Pancreas (tissue), 10 donors: ENCODE measurements around the gene HK3. TPM values are rescaled to one million over a fixed set of nuclear protein-coding genes. Genes with fewer than 3 reads are reported as not detected.

Experiments
- ATAC-seq, 4 donors: fragments of 200-7000 bp; cut with Tn5 transposase; one replicate each; pipeline versions ENCODE4 v1.8.0 to v1.9.1; 2020; ENCODE audit warnings: mild to moderate bottlenecking in 4 of 4, moderate library complexity in 4 of 4
- DNase-seq, 6 donors: peaks; one replicate each; pipeline ENCODE4 v3.0.0-alpha.2; 2020
- FAIRE-seq: peaks from 2 replicates; lab custom pipeline; 2012; peaks lifted over from hg19 to GRCh38; lab: Jason Lieb, UNC
- H3K27ac ChIP-seq, 4 donors: fragments of 200-600 bp; sonication (generic); 1 replicate in 3 of 4; 2 replicates in 1 of 4; pipeline versions ENCODE4 v1.5.0 to v1.8.0; 2020
- H3K27me3 ChIP-seq, 4 donors: fragments of 200-600 bp; one replicate each; pipeline ENCODE4 v1.8.0; 2021
- H3K36me3 ChIP-seq, 3 donors: fragments of 200-600 bp; sonication (generic) in 1 of 3; one replicate each; pipeline versions ENCODE4 v1.5.0 to v1.8.0; 2020 to 2021
- H3K4me1 ChIP-seq, 3 donors: fragments of 200-600 bp; one replicate each; pipeline ENCODE4 v1.8.0; 2021
- H3K4me3 ChIP-seq, 4 donors: fragments of 200-600 bp; sonication (generic) in 2 of 4; one replicate each; pipeline versions ENCODE4 v1.5.0 to v1.8.0; 2020 to 2021
- H3K9me3 ChIP-seq, 4 donors: fragments of 200-600 bp; one replicate each; pipeline ENCODE4 v1.8.0; 2021
- CTCF ChIP-seq, 4 donors: fragments of 200-600 bp; sonication (generic) in 3 of 4; IDR thresholded peaks; one replicate each; pipeline versions ENCODE4 v1.5.0 to v1.8.0; 2021; ENCODE audit warnings: antibody characterized with exemption in 4 of 4
- WGBS, 2 donors: extraction: QIAGEN DNeasy Blood & Tissue Kit; methylation state at CpG; one replicate each; pipeline ENCODE4 v1.1.7; 2013; 5-methylcytosine and 5-hydroxymethylcytosine counted together
- intact Hi-C, 3 donors: fragments of 100-400 bp; cut with DNase I; formaldehyde crosslinking; loops; one replicate each; pipeline versions ENCODE4 v1.11.1 to v1.14.2; 2022
- polyA plus RNA-seq, 2 donors: library from polyadenylated mRNA; stranded (reverse); fragments of 200-250 nt; gene quantifications; one replicate each; pipeline ENCODE4 v1.2.3, GENCODE V29; 2013
- total RNA-seq, 6 donors: library from RNA; stranded (reverse); fragmentation: NEBNext Ultra II Directional in 4 of 6; extraction: Animal tissue kit (Norgen Biotek cat#: 25700) in 4 of 6; gene quantifications; one replicate each; pipeline versions ENCODE4 v1.2.1 to v1.2.4, GENCODE V29; 2021 to 2023
- donor health status: healthy with polysubstance abuse.
- donor health status: DM: no; HTN: no; CAD: no; lungs with moderate emphysema.
- donor health status: DM: no; HTN: no; CAD: no.
- donor health status: control.
- donor health status: control.
- donor health status: Bipolar disorder and iron deficiency.
- donor health status: DM: yes; HTN: yes; CAD: no.
- donor health status: DM: no; HTN: no; CAD: no.
- donor health status: DM: no; HTN: no; CAD: no.
- donor health status: DM: yes; HTN: yes; CAD: no.

Gene HK3
- total and polyA plus RNA-seq, 8 donors: 0.24 to 6.6 (median 3.3) TPM

- intact Hi-C loops: no loop called here
- 76 to 79% methylated on average over 9 of the region's 9 CpGs for WGBS, 2 donors
- no peak for DNase-seq
Measured at GRCh38 chr5:176890455-176891330, 8.5 kb downstream of the HK3 start.

DNA sequence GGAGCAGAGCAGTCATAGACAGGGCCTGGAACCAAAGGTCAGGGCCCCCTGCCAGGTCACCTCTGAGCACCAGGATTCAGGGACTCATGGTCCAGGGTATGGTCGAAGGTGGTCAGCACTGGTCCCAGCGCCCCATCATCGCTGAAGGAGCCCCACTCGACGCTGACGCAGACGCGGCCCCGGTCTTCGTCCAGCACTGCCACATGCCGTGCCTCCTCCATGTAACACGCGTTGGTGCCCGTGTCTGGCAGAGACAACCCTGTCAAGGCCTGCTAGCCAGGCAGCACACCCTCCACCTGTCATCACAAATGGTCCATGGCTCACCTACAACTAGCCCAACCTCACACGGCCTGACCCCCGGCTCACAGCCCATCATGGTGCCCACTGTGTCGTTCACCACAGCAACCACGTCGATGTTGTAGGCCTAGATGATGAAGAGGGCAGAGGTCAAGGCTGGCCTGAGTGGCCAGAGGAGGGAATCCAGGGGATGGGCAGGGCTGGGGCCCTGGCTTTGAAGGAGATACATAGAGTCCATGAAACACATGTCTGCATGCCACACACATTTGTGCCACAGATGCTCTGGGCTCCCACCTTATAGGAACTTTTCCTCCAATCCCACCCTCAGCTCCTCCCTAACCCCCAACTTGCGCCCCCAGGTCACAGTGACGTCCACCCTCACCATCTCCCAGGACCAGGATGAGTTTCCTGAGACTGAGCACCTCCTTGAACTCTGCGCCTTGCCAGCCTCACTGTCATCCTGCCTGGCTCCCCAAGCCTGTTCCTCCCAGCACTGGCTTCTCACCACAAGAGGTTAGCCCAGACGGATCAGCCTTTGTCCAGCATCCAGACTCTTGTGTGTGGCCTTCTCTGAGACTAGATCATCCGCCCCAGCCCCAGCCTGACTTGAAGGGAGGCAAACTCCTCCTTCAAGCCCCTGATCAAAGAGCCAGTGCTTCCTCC, 9.5 kb downstream of the HK3 start:
- DNase-seq (peak in 1 of 6 donors; percentile 46), ATAC-seq (no peak), FAIRE-seq (no peak)
- H3K4me3 ChIP-seq: no peak overlapping the region
- intact Hi-C loops: no loop called here
- H3K27ac ChIP-seq: no peak overlapping the region
- H3K4me1 ChIP-seq: no peaks in the 10 kb centered on the region
- WGBS, 2 donors: 84 to 88% methylated on average over 24 of the region's 24 CpGs
- H3K9me3 ChIP-seq: no peaks in the 10 kb centered on the region
- H3K36me3 ChIP-seq: no peaks in the 10 kb centered on the region
- no peaks in the 10 kb centered on the region for H3K27me3 ChIP-seq
- TF ChIP-seq CTCF (IDR thresholded peaks at IDR 0.05): no peak

More at GRCh38 chr5:176890455-176891330, 8.5 kb downstream of the HK3 start:
- FAIRE-seq (no peak), ATAC-seq (no peak)
- Histone ChIP-seq H3K4me3 (no peak overlapping the region), H3K27ac (no peak overlapping the region), H3K36me3 (no peaks in the 10 kb centered on the region), H3K27me3 (no peaks in the 10 kb centered on the region), H3K4me1 (no peaks in the 10 kb centered on the region), H3K9me3 (no peaks in the 10 kb centered on the region)
- no peak for TF ChIP-seq CTCF (IDR thresholded peaks at IDR 0.05)

GRCh38 chr5:176888865-176889165, 10.3 kb downstream of the HK3 start:
- FAIRE-seq (no peak), DNase-seq (no peak), ATAC-seq (no peak)
- Histone ChIP-seq H3K36me3 (no peaks in the 10 kb centered on the region), H3K4me3 (no peak overlapping the region), H3K9me3 (no peaks in the 10 kb centered on the region), H3K4me1 (no peaks in the 10 kb centered on the region), H3K27me3 (no peaks in the 10 kb centered on the region), H3K27ac (no peak overlapping the region)
- TF ChIP-seq CTCF (IDR thresholded peaks at IDR 0.05): no peak
- intact Hi-C loops: no loop called here
- WGBS, 2 donors: 70 to 80% methylated on average over 1 of the region's 1 CpG

GRCh38 chr5:176888016-176888864, 10.9 kb downstream of the HK3 start:
- H3K4me3 ChIP-seq: no peak overlapping the region
- intact Hi-C loops: no loop called here
- H3K27me3 ChIP-seq: no peaks in the 10 kb centered on the region
- FAIRE-seq (no peak), DNase-seq (peak in 1 of 6 donors; percentile 46), ATAC-seq (no peak)
- TF ChIP-seq CTCF (IDR thresholded peaks at IDR 0.05): no peak
- no peaks in the 10 kb centered on the region for H3K36me3 ChIP-seq
- no peak overlapping the region for H3K27ac ChIP-seq
- WGBS, 2 donors: 80 to 87% methylated on average over 27 of the region's 27 CpGs
- no peaks in the 10 kb centered on the region for H3K9me3 ChIP-seq
- H3K4me1 ChIP-seq: no peaks in the 10 kb centered on the region
